ENCODE measurements around the gene KLHL40.

The KLHL40 gene

DNA sequence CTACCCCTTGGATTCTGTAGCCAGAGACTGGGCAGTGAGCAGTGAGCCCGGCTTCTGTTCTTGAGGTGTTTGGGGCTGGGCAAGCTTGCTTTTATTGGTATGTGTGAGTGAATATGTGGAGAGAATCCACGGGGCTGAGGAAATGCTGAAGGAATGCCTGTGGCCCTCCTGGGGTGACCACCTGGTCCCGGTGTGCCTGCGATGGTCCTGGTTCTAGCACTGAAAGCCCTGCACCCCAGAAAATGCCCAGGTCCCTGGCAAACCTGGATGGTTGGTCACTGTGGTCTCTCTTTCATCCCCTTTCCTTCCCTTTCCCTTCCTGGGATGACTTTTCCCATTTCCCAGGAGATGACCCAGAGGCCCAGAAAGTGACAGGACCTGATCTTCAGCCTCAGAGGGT, 27.7 kb upstream of the KLHL40 start:
- no peak for DNase-seq

DNA sequence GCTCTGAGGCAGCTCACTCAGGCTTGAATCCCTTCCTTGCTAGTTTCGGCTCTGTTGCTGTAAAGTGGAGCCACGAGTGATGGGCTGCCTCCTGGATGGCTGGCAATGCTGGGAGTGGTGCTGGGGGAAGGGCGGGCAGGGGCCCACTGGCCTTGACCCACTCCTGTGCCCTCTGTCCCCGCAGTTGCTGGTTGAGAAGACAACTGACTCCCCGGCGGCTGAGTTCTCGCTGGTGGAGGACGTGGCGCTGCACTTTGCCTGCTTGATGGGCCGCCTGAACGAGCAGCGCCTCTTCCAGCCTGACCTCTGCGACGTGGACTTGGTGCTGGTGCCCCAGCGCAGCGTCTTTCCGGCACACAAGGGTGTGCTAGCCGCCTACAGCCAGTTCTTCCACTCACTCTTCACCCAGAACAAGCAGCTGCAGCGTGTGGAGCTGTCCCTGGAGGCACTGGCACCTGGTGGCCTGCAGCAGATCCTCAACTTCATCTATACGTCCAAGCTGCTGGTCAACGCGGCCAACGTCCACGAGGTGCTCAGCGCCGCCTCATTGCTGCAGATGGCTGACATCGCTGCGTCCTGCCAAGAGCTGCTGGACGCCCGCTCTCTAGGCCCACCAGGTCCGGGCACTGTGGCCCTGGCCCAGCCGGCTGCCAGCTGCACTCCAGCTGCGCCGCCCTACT, 27.1 kb upstream of the KLHL40 start:
- no peak for DNase-seq

DNA sequence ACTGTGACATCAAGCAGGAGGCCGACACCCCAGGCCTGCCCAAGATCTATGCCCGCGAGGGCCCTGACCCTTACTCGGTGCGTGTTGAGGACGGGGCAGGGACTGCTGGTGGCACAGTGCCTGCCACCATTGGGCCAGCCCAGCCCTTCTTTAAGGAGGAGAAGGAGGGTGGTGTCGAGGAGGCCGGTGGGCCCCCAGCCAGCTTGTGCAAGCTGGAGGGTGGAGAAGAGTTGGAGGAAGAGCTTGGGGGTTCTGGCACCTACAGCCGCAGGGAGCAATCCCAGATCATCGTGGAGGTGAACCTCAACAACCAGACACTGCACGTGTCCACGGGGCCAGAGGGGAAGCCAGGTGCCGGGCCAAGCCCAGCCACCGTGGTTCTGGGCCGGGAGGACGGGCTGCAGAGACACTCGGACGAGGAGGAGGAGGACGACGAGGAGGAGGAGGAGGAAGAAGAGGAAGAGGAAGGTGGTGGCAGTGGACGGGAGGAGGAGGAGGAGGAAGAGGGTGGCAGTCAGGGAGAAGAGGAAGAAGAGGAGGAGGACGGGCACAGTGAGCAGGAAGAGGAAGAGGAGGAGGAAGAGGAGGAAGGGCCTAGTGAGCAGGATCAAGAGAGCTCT, 26.5 kb upstream of the KLHL40 start:
- no peak for DNase-seq

DNA sequence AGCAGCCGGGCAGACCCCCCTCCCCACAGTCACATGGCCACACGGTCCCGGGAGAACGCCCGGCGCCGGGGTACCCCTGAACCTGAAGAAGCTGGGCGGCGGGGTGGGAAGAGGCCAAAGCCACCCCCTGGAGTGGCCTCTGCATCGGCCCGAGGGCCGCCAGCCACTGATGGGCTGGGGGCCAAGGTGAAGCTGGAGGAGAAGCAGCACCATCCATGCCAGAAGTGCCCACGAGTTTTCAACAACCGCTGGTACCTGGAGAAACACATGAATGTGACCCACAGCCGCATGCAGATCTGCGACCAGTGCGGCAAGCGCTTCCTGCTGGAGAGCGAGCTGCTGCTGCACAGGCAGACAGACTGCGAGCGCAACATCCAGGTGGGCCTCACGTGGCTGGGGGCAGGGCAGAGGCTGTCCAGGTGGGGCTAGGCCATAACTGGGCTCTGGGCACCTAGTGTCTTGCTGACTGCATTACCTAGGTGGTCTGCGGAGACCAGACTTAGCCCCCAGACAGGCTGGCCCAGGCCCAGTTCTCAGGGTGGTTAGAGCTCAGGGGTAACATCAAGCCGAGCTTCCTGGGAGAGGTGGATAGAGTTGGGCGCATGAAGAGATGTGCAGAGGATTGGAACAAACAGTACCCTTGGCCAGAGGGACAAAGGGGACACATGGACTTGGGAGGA, 25.7 kb upstream of the KLHL40 start:
- no peak for DNase-seq

DNA sequence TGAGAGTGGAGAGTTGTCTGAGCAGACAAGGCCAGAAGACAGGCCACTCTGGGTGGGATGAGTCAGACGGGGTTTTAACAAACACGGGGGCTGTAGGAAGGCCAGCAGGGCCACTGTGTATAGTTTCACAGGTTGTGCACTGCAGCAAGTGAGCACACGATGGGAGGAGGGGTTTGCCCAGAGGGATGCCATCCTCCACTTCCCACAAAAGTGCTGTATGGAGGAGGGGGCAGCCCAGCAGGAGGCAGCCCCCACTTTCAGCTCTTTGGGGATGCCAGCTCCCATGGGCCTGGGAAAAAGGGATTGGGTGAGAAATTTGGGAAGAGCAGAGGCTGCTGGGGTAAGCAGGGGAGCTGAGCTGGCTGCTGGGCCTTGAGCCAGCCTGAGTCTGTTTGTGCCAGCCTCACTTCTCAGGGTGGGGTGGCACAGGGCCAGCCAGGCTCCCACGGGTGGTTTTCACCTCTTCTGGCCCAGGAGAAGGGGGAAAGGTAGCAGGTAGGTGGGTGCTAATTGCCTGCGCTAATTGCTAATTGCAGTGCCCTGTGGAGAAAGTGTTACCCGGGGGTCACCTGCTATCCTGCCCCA, 25.1 kb upstream of the KLHL40 start:
- DNase-seq: no peak

DNA sequence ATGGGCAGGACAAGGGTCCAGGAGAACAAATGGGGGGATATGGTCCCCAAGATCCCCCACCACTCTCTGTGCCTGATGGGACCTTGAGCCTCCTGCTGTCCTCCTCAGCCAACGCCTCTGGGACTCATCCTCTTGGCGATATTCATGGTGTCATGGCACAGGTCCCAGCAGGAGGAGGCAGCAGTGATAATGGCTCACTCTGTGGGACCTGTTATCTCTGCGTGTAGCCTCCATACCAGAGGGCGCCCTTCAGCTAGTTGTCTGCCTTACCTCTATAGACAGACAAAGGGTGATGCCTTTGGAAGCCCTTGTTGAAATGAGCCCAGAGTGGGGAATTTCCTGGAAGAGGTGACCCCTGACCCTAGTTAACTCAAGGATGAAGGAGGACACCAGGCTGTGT, 24.4 kb upstream of the KLHL40 start:
- DNase-seq: no peak

DNA sequence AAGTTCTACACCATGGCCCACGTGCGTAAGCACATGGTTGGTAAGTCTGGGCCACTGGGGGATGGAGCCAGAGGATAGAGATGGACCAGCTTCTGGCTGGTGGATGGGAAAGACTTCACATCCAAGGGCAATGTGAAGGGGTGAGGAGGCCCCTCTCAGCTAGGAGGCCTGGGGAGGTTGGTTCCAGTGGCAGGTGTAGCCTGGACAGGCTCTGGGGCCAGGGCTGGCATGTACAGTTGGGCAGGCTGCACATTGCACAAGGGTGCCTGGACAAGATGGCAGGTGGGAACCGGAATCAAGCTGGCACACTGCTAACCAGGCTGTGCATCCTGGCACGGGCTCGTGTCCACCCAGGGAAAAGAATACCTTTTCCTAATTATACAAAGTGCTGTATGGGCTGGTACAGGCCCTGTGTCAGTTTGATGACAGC, 23.7 kb upstream of the KLHL40 start:
- DNase-seq: no peak

DNA sequence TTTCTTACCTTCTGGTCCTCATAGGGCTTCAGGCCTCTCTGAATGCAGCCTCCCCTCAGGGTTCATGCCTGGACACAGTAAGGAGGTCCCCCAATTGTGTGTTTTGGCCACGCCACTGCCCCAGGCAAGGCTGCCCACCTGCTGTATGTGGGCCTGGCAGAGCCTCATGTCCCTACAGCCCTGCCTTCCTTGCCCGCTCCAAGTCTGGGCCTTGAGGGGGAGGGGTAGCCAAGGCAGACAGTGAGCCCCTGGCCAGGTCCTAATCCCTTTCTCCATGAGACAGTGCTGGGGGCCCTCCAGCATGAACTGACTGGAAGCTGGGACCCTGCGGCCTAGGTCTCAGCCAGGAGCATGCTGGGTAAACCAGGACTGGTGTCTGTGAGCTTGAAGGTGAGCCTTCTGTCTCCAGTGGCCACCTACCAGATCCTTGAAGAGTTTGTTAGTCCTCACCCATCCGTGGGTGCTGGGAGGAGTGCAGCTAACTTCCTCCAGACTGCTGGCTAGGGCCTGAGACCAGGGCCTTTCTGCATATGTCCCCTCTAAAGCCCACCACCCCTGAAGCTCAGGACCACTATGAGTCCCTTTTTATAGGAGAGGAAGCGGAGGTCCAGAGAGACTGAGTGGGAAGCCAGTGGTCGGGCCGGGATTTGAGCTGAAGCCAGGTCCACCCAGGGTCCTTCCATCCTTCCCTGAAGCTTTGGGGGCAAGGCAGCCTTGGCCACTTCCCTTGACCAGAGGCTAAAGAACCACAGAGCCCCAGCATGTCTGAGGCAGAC, 23.1 kb upstream of the KLHL40 start:
- no peak for DNase-seq

DNA sequence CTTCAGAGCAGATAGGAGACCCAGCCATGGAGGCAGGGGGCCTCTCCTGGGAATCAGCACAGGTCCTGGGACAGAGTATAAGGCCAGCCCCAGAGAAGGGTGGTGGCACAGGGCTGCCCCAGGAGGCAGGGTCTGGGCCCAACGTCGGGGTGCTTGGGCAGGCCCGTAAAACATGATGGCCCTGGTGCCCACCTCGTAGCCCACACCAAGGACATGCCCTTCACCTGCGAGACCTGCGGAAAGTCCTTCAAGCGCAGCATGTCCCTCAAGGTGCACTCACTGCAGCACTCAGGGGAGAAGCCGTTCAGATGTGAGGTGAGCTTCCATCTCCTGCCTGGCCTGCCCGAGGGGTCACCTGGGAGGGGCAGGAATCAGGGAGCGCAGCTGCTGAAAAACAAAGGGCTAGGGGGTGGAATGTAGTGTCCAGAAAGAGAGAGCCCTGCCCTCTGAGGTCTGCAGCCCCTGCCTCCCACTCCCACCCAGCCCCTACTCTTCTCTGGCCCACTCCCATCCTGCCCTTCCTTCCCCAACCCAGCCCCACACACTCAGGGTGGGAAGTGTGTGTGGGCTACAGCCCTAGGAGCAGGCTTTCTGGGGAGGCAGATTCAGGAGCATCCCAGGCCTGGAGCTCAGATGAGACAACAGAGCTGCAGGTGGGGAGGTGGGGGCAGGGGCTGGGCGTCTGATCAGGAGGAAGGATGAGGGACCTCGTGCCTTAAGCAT, 22.4 kb upstream of the KLHL40 start:
- DNase-seq: no peak

DNA sequence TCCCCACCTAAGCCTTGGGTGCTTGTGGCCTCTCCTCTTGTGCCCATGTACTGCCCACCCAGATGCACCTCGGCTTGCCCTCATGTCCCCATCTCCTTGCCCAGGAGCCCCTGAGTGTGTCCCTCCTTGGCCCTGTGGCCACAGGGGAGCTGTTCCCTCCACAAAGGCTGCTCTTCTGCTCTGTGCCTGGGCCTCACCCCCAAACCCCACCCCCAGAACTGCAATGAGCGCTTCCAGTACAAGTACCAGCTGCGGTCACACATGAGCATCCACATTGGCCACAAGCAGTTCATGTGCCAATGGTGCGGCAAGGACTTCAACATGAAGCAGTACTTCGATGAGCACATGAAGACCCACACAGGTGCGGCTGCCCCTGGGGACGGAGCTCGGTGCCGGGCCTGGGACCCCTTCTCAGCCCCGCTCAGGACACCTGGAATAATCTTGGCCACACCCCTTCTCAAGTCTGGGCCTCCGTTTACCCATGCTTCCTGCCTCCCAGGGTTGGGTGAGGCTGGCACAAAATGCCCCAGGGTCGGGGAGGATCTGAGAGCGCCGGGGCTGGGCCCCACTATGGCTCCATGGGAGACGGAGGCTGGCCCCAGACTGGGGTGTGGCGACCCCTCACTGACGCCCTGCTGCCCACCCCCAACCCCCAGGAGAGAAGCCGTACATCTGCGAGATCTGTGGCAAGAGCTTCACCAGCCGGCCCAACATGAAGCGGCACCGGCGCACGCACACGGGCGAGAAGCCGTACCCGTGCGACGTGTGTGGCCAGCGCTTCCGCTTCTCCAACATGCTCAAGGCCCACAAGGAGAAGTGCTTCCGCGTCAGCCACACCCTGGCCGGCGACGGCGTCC, 21.5 kb upstream of the KLHL40 start:
- DNase-seq: no peak

DNA sequence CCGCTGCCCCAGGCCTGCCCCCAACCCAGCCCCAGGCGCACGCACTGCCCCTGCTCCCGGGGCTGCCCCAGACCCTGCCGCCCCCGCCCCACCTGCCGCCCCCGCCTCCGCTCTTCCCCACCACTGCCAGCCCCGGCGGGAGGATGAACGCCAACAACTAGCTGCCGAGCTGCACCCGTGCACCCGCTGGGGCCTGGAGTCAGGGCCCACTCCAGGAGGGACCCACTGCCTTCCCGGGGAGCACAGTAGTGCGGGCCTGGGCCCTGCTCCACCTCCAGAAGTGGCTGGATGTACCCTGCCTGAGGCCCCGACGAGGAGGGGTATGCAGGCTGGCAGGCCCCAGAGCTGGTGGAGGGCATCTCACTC, 20.9 kb upstream of the KLHL40 start:
- no peak for DNase-seq

DNA sequence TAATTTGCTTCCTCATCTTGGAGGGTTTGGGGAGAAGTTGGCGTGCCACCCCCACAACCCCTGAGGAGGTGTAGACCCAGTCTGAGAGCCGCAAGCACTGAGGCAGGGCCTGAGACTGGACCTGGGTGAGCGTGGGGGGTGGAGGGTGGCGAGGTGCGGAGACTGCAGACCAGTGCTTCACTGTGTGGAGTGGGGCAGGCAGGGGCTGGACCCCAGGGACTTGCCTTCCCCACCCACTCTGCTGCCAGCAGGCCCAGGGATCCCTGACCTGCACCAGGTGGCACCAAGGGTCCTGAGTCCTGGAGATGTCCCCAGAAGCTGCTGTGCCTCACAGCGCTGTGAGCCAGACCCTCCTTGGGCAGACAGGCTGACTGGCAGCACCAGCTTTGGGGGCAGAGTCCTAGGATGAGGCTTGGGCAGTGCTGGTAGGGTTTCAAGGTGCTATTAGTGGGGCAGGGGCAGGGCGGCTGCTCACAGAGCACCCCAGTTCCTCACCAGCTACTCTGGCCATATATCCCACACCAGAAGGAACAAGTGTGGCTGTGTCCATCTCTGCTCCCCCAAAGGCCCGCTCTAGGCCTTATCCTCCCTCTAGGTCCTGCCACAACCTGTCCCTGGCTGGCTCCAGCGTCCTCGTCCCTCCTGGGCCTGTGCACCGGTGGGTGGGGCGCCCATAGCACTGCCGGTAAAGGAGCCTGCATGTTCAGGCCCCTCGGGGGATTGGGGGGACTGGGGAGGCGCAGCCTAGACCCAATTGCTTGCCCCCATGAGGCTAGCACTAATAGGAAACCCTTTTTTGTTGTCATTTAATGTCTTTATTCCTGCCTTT, 20.1 kb upstream of the KLHL40 start:
- DNase-seq: no peak

DNA sequence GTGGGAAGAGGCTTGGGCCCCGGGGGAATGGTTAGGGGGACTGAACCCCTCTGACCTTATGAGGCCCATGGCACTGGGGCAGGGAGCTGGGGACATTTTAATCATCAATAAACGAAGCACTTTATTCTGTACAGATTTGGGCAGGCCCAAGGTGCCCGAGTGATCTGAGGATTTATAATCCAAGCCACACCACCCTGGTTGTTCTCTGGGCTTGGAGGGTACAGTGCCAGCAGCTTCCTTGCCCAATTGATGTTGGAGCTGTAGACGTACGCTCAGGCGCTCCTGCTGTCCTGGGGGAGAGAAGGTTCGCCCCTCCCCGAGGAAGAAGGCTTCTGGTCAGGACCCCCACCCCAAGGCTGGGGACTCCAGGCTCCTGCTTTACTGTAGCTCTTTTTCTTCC, 19.3 kb upstream of the KLHL40 start:
- DNase-seq: no peak

DNA sequence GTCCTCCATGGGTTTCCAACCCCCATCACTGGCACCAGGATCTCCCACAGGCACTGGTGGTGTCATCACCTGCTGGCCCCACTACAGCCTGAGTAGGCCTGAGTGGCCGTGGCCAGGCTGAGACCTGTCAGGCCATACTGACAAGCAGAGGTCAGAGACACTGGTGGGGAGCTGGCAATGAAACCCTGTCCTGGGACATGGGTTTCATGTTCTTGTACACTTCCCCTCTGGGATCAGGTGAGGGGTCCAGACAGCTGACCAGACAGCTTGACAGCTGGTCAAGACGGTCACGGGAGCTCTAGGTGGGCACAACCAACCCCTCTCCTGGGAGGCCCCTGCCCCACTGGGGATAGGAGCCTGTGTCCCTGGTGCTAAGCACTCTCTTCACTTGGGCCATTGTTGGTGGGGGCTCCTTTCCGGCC, 18.7 kb upstream of the KLHL40 start:
- no peak for DNase-seq

DNA sequence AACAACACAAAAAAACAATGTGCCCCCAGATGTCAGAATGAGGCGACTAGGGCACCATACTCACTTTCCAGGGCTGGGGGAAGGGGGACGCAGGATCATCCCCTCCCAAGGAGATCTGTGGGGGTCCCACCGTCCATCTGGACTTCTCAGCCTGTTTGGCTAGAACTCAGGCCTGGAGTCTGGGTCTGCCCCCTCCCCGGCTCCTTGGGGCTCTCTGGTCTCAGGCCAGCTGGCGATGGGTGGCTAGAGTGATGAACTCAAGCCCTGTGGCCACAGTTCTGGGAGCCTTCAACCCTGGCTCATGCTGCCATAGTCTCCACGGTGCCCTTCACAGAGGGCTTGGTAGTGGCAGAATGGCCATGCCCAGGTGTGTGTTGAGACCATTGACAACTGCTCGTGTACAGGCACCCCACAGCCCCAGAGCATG, 18.2 kb upstream of the KLHL40 start:
- DNase-seq: no peak

DNA sequence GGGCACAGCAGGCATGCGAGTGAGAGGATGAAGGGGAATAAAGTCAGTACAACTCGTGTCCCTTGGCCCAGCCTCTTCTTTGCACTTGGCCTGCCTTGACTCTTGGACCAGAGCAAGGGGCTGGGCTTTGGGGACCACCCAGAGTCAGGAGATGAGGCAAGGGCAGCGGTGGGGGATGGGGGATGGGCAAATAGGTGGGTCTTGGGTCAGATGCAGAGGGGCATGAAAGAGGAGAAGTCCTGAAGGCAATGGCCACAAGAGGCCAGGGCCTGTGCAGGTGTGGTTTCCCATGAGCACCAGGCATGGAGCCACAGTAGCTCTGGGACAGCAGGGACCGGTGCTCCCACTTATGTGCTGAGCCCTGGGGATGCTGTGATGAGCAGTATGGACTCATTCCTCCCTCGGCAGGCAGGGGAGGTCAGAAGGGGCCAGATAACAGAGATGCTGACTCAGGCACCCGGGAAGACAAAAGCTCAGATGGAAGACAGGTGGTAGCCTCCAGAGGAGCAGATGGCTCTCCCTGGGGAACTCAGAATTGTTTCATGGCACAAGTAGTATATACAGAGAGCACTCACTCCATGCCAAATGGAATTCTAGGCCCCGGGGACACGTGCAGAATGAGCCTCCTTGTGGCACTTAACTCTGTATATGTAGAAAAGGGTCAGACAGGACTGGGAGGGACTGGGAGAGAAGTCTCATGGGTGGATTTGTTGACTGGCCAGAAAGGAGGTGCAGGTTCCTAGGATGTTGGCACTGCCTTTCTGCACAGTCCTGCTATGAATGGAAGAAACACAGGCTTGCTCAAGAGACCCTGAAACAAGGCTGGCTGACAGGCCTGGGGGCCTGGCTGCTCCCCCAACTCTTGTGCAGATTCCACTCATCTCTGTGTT, 17.6 kb upstream of the KLHL40 start:
- DNase-seq: no peak

DNA sequence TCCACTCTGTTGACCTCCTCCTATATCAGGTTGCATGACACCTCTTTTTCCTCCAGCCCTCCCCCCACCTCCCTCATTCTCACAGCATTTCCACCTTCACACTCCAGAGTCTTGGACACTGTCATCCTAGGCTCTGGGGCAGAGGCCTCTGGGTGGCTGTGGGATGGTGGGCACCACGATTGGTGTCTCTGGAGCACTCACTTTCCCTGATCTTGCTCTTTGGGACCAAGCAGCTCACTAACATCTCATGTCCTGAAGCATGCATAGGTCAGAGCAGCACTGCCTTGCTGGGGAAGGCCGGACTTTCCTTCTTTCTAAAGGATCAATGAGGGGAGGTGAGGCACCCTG, 16.9 kb upstream of the KLHL40 start:
- DNase-seq: no peak

DNA sequence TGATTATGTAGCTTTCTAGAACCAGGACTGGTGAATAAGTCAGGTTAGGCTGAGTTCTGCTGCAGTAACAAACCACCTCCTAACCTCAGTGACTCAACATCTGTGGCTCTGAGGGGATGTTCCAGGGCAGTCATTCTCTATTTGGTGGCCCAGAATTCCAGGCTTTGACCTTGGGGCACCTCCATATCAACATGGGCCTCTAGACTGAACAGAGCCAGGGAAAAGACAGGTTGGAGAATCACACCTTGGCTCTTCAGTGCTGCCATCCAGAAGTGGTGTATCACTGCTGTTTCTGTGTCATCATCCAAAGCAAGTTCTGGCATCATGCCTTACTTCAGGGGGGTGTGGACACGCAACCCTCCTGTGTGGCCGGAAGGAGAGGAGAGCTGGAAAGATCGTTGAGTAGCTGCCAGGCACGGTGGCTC, 16.5 kb upstream of the KLHL40 start:
- DNase-seq: no peak

DNA sequence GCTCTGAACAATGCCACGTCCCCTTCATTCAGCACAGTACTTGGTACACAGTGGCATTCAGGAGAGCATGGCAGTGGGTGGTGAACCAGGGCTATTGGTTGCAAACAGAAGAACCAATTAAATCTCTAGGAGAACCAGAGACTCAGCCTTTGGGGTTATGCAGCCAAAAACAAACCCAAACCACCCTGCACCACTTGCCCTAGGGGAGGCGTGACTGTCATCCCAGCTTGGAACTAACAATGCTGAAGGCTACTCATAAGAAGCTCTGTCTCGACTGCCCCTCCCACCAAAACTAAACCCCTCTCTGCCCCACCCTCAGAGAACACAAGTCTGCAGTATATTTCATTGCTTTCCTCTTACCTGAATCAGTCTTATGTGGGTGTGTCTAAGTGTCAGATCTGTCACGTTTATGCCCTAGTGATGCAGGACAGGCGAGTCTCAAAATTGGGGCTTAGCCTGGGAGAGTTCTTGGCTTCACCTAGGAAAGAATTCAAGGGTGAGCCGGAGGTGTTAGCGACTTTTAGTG, 15.2 kb upstream of the KLHL40 start:
- DNase-seq: no peak

Measured in NCI-H748 treated with DMSO at 0.1 percent for 48 hours (cell line).